ENCODE data around the gene SMIM28. TPM values are rescaled to one million over a fixed set of nuclear protein-coding genes. Genes with fewer than 3 reads are reported as not detected.

Gene SMIM28
- total and polyA plus RNA-seq, 9 of the 15 experiments (the other 6 are each of a cell fraction or from before 2014, with no cell fraction given), result not detected

GRCh38 chr6:138371720-138372119 lies 6.0 kb upstream of the SMIM28 start:
- H4K20me1 ChIP-seq (replicated peaks; ENCODE audit: control insufficient read depth, insufficient read depth, low read length), result no peaks in the 10 kb centered on the region
- peaks cover 4 to 20% of the 10 kb centered on the region in 2 experiments for H3K4me1 ChIP-seq (replicated peaks in 1 of 2; ENCODE audit: control insufficient read depth in 2 of 2, insufficient read depth in 2 of 2, low read length in 2 of 2)
- H3K27ac ChIP-seq (ENCODE audit: extremely low read depth, low read depth, low read length), result no peak overlapping the region
- H3K4me2 ChIP-seq (ENCODE audit: insufficient read depth, low read length), result no peak overlapping the region
- no peaks in the 10 kb centered on the region for H3K9me1 ChIP-seq (ENCODE audit: control insufficient read depth, insufficient read depth, low read length)
- FAIRE-seq (peak; percentile 29), DNase-seq (ENCODE audit: extremely low read depth in 1 of 4, low spot score in 3 of 4) (peak; percentile 28 to 65 (median 35)), ATAC-seq (peak; percentile 80)
- intact Hi-C loops (cut with micrococcal nuclease), result no loop called here
- ChIA-PET CTCF (ENCODE audit: low intra/inter-chr PET ratio) (no interaction called here), POLR2A (interaction anchor here (0.6 kb wide), 1 partner anchor 331 kb away, joined by 3 read pairs; no protein-coding TSS in a partner anchor)
- H3K27me3 ChIP-seq (ENCODE audit: control insufficient read depth in 2 of 2, insufficient read depth in 2 of 2, low read length in 2 of 2), result no peaks in the 10 kb centered on the region
- no TSS peak for BruUV-seq (replicated peaks)
- H3K9me3 ChIP-seq (replicated peaks; ENCODE audit: control insufficient read depth, insufficient read depth, low read depth, low read length), result no peaks in the 10 kb centered on the region
- no peak overlapping the region for H3K9ac ChIP-seq (ENCODE audit: insufficient read depth in 1 of 2, low read depth in 2 of 2, low read length in 2 of 2)
- no peak overlapping the region for H2AFZ ChIP-seq (ENCODE audit: low read depth, low read length)
- H3K36me3 ChIP-seq (ENCODE audit: control insufficient read depth, insufficient read depth, low read length), result no peaks in the 10 kb centered on the region
- in situ Hi-C loops (cut with MboI), result no loop called here
- H3K4me3 ChIP-seq, result no peak overlapping the region
- H3K79me2 ChIP-seq (ENCODE audit: control insufficient read depth, insufficient read depth, low read length), result no peaks in the 10 kb centered on the region
- WGBS (ENCODE audit: insufficient coverage, low coverage, missing lambda C conversion rate), result 0% methylated on average over 3 of the region's 3 CpGs
- TF ChIP-seq MEIS2 (IDR thresholded peaks at IDR 0.05; ENCODE audit: partially characterized antibody) (peak; percentile 38), E2F6 (IDR thresholded peaks at IDR 0.05; ENCODE audit: borderline replicate concordance in 1 of 2, extremely low read depth in 1 of 2, insufficient read depth in 1 of 2, insufficient read length in 1 of 2, low read depth in 1 of 2, low read length in 1 of 2, poor library complexity in 1 of 2, severe bottlenecking in 1 of 2) (no peak), NFE2 (IDR thresholded peaks at IDR 0.05; ENCODE audit: low read depth) (0 out of 2 replicates have a peak, but pooled peaks have one; percentile 20), KDM1A (IDR thresholded peaks at IDR 0.05) (peak; percentile 55 to 59; a peak in 2 of 4 replicates), ARID1B (IDR thresholded peaks at IDR 0.05) (peak; percentile 82), SOX6 (IDR thresholded peaks at IDR 0.05) (peak; percentile 40; the same call in 1 of the 2 replicates), TCF15 (CRISPR knock-in tag; IDR thresholded peaks at IDR 0.05) (no peak), FOSL1 (tag; conservative IDR thresholded peaks at IDR 0.05) (peak; percentile 82), TBL1XR1 (IDR thresholded peaks at IDR 0.05; ENCODE audit: low read length in 2 of 2) (peak in 1 of 2 experiments; percentile 65; a peak in 2 of 4 replicates), KHSRP (IDR thresholded peaks at IDR 0.05) (no peak), NR2C2 (CRISPR knock-in tag; IDR thresholded peaks at IDR 0.05) (no peak), NR2C2 (tag; IDR thresholded peaks at IDR 0.05) (peak; percentile 74), CBFA2T2 (conservative IDR thresholded peaks at IDR 0.05) (peak; percentile 68), TCF3 (CRISPR knock-in tag; IDR thresholded peaks at IDR 0.05) (peak; percentile 51), ZNF589 (CRISPR knock-in tag; IDR thresholded peaks at IDR 0.05; ENCODE audit: low read depth) (0 out of 2 replicates have a peak, but pooled peaks have one; percentile 7), MTA2 (IDR thresholded peaks at IDR 0.05; ENCODE audit: low read depth) (no peak), POLR2AphosphoS5 (IDR thresholded peaks at IDR 0.05; ENCODE audit: control insufficient read depth, insufficient read depth, low read depth, low read length) (peak; percentile 41; the same call in 1 of the 2 replicates), STAT5A (IDR thresholded peaks at IDR 0.05; ENCODE audit: borderline replicate concordance, low read length) (0 out of 2 replicates have a peak, but pooled peaks have one; percentile 27), SMARCA4 (IDR thresholded peaks at IDR 0.05) (peak; percentile 69), FOS (IDR thresholded peaks at IDR 0.05; ENCODE audit: extremely low read depth, insufficient read length) (no peak), TOE1 (IDR thresholded peaks at IDR 0.05; ENCODE audit: borderline replicate concordance) (no peak), TOE1 (CRISPR knock-in tag; IDR thresholded peaks at IDR 0.05; ENCODE audit: borderline replicate concordance, low read depth) (no peak), RCOR1 (IDR thresholded peaks at IDR 0.05; ENCODE audit: borderline replicate concordance in 1 of 2, low read depth in 2 of 2, low read length in 2 of 2) (peak in 1 of 2 experiments; percentile 60; a peak in 1 of 4 replicates), PRMT5 (CRISPR knock-in tag; IDR thresholded peaks at IDR 0.05) (no peak), NR2C1 (IDR thresholded peaks at IDR 0.05) (no peak), NR2C1 (tag; IDR thresholded peaks at IDR 0.05) (peak; percentile 49; the same call in 1 of the 2 replicates)
